Activated effector memory CD4-positive, alpha-beta T cell treated with Interleukin-2 at 50 U/mL for 16 hours (primary cell): ENCODE data around the gene UBE2U.
"Not testable (repeated sequence)": the region's sequence is repeated elsewhere in the genome, so short reads cannot be mapped to it uniquely, and the experiment has no call there.

ENCODE experiments used
- DNase-seq: peaks from one replicate; pipeline ENCODE4 v3.0.0-alpha.2; 2020

Gene UBE2U

GRCh38 chr1:64242895-64243756 lies 39.7 kb downstream of the UBE2U start:
- no peak for DNase-seq

DNA sequence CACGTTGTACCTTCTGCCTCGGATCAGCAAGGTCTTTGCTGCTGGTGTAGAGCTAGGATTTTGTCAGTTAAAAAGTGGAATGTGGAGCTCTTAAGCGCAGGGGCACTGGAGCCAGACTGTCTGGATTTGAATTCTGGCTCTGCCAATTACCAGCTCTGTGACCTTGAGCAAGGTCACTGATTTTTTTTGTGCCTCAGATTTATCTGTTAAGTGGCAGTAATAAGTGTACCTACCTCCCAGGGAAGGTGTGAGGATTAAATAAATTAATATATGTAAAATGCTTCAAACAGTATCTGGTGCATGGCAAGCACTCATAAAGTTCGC lies 40.3 kb downstream of the UBE2U start:
- DNase-seq, result no peak

GRCh38 chr1:64245495-64245894 lies 42.1 kb downstream of the UBE2U start:
- no peak for DNase-seq

GRCh38 chr1:64246294-64246917 lies 43.0 kb downstream of the UBE2U start:
- DNase-seq, result no peak

- DNase-seq, result no peak
Measured at GRCh38 chr1:64248065-64248464, 44.6 kb downstream of the UBE2U start.

DNA sequence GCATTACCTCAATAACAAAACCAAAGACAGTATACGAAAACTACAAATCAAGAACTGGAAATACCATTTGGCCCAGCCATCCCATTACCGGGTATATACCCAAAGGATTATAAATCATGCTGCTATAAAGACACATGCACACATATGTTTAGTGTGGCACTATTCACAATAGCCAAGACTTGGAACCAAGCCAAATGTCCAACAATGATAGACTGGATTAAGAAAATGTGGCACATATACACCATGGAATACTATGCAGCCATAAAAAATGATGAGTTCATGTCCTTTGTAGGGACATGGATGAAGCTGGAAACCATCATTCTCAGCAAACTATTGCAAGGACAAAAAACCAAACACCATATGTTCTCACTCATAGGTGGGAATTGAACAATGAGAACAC lies 47.0 kb downstream of the UBE2U start:
- not testable (repeated sequence) for DNase-seq

- DNase-seq, result no peak
Measured at GRCh38 chr1:64251971-64252370, 48.5 kb downstream of the UBE2U start.

GRCh38 chr1:64257233-64257632 lies 53.8 kb downstream of the UBE2U start:
- DNase-seq, result not testable (repeated sequence)

DNA sequence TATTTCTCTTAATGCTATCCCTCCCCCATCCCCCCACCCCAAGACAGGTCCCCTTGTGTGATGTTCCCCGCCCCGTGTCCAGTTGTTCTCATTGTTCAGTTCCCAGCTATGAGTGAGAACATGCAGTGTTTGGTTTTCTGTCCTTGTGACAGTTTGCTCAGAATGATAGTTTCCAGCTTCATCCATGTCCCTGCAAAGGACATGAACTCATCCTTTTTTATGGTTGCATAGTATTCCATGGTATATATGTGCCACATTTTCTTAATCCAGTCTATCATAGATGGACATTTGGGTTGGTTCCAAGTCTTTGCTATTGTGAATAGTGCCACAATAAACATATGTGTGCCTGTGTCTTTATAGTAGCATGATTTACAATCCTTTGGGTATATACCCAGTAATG lies 55.0 kb downstream of the UBE2U start:
- DNase-seq, result not testable (repeated sequence)

- no peak for DNase-seq
Measured at GRCh38 chr1:64263335-64263734, 59.9 kb downstream of the UBE2U start.

DNA sequence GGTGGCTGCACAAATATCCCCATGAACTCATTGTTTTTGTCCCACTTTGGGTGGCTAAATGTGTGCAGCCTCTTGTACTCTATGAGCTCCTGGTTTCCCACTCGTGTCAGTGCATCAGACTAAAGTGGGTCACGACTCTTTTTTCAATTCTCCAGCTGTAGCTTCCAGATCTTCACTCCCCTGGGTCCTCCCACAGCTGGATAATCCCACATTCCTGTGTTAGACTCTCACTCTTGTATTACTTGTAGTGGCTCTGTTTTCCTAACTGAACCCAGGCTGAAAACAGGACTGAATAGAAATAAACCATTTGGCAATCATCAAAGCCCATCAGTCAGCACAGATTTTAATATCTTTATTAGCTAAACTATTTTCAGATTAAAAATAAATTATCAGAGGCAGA lies 60.4 kb downstream of the UBE2U start:
- DNase-seq, result no peak

GRCh38 chr1:64265141-64265540 lies 61.7 kb downstream of the UBE2U start:
- no peak for DNase-seq

GRCh38 chr1:64266991-64267390 lies 63.6 kb downstream of the UBE2U start:
- no peak for DNase-seq

DNA sequence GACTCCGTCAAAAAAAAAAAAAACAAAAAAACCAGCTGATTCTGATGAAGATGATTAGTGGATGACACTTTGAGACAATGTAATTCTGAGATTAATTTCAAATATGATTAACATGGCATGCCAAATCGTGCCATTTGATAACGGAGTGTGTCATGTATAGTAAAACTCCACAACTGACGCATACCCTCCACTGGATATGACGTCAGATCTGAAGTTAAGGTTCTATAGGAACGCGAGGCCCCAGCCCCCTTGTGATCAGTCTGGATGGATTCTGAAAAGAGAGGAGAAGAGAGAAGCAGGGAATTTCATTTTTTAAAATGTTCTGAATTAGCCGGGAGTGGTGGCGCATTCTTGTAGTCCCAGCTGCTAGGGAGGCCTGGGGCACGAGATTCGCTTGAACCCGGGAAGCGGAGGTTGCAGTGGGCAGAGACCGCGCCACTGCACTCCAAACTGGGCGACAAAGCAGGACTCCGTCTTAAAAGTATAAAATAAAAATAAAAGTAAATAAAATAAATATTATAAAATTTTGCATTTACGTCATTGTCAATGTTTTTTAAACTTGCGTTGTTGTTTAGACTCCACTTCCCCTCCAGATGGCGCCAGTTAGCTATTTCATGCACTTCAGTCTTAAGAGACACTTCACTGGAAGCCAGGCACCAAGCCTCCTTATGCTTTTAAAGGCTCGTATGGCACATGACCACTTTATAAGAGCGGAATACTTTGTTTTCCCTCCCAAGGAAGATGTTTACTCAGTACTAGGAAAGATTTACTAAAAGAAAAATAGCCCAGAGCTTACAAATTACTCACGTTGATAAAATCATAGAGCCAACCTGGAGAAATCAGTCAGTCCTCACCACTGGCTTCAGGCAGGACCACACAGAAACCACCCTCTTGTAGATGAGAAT lies 65.5 kb downstream of the UBE2U start:
- DNase-seq, result no peak

- DNase-seq, result no peak
Measured at GRCh38 chr1:64269558-64269884, 66.1 kb downstream of the UBE2U start.

DNA sequence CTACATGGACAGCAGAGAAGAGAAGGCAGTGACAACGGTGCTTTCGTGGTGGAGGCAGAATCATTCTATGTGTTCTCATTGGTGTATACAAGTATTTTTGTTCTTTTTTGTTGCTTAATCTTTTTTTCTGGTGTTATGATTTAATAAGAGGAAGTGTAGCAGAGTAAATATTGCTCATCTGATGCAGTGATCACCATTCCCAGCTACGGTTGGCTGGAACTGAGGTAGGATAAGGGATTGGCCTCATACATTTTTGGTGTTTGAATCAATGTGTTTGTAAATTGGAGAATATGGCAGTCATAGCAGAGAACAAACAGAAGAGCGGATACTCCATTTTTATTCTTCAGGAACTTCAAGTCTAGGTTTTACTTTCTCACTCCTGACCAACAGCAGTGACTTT lies 76.6 kb downstream of the UBE2U start:
- DNase-seq, result no peak

GRCh38 chr1:64282351-64282750 lies 78.9 kb downstream of the UBE2U start:
- DNase-seq, result no peak

DNA sequence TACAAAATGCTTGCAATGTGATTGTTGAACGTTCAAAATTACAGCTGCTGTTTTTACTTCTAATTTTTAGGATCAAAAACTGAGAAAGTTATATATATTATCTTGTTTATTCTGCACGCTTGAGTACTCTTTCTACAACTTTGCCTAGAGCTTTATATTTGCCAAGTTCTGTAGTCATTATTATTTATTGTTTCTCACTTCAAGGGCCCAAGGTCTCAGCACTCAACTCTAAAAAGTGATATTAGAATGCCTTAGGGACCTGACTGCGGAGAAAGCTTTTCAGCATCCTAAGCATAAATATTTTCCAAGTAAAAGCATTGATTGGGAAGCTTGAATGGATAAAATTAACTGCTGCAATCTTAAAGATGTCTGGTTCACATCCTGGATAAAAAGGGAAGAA lies 83.6 kb downstream of the UBE2U start:
- DNase-seq, result no peak

DNA sequence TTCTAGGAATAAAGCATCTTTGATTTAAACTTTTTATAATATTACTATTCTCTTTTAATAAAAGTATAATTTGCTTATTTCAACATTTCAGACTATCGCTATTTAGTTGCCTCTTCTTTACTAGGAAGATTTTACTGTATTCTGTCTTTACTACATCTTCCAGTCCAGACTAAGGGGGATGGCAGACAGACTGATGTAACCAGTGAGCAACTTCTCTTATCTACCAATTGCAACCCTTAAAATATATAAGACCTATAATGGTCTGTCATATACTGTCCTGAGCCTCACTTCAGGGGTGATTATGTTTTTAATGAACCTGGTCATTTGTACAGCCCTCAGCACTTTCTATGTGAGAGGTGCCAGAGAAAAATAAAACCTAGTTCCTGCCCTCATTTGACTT lies 87.0 kb downstream of the UBE2U start:
- DNase-seq, result no peak

- DNase-seq, result no peak
Measured at GRCh38 chr1:64291931-64292330, 88.5 kb downstream of the UBE2U start.

- DNase-seq, result no peak
Measured at GRCh38 chr1:64292399-64292798, 89.0 kb downstream of the UBE2U start.

DNA sequence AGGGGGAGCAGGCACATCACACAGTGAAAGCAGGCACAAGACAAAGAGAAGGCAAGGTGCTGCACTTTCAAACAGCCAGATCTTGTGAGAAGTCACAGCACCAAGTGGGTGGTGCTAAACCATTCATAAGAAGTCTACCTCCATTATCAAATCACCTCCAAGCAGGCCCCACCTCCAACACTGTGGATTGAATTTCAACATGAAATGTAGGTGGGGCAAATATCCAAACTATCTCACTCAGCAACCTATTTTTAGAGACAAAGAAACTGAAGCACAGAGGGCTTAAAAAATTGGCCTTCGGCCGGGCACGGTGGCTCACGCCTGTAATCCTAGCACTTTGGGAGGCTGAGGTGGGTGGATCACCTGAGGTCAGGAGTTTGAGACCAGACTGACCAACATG lies 90.4 kb downstream of the UBE2U start:
- no peak for DNase-seq

- no peak for DNase-seq
Measured at GRCh38 chr1:64295136-64295535, 91.7 kb downstream of the UBE2U start.

GRCh38 chr1:64295561-64295960 lies 92.1 kb downstream of the UBE2U start:
- DNase-seq, result no peak
